WTC11 (cell line): Measurements from ENCODE around the gene ATP2B2. TPM values are rescaled to one million over a fixed set of nuclear protein-coding genes. Genes with fewer than 3 reads are reported as not detected.

Experiments
- ATAC-seq: fragments of 200-7000 bp; cut with Tn5 transposase; 2 replicates; pipeline ENCODE4 v1.10.0; 2021; ENCODE audit warnings: mild to moderate bottlenecking, moderate library complexity
- CTCF ChIA-PET: fragments of 300-600 bp; sonication (Branson Sonifier 250); formaldehyde crosslinking; loops from one replicate; lab custom pipeline; 2021; ENCODE audit warnings: antibody characterized with exemption; lab: Charles Lee
- POLR2A ChIA-PET: fragments of 350-600 bp; sonication (Branson Sonifier 250); formaldehyde crosslinking; loops from one replicate; lab custom pipeline; 2021; ENCODE audit warnings: antibody characterized with exemption; lab: Charles Lee
- DNase-seq: peaks from one replicate; pipeline ENCODE4 v3.0.0; 2021; ENCODE audit warnings: low spot score
- H3K27ac Mint-ChIP-seq: 2 replicates; pipeline ENCODE4 v1.8.0; 2021; ENCODE audit warnings: mixed read lengths
- H3K27me3 Mint-ChIP-seq: 2 replicates; pipeline ENCODE4 v1.8.0; 2021; ENCODE audit warnings: low read depth, mild to moderate bottlenecking, moderate library complexity, mixed read lengths
- H3K36me3 Mint-ChIP-seq: 2 replicates; pipeline ENCODE4 v1.8.0; 2021; ENCODE audit warnings: mixed read lengths
- H3K4me1 Mint-ChIP-seq: 2 replicates; pipeline ENCODE4 v1.8.0; 2022; ENCODE audit warnings: mixed read lengths
- H3K4me3 Mint-ChIP-seq: 2 replicates; pipeline ENCODE4 v1.8.0; 2021; ENCODE audit warnings: mild to moderate bottlenecking, moderate library complexity, mixed read lengths
- H3K9me3 Mint-ChIP-seq: 2 replicates; pipeline ENCODE4 v1.8.0; 2021; ENCODE audit warnings: mixed read lengths
- AFF4 ChIP-seq: sonication (generic); formaldehyde crosslinking; IDR thresholded peaks from 2 replicates; pipeline ENCODE4 v1.8.1; 2023; ENCODE audit warnings: mild to moderate bottlenecking, missing genetic modification reagents, borderline replicate concordance
- ESRRA ChIP-seq: sonication (generic); formaldehyde crosslinking; IDR thresholded peaks from 2 replicates; pipeline ENCODE4 v1.8.1; 2022; ENCODE audit warnings: mild to moderate bottlenecking, missing genetic modification reagents, borderline replicate concordance
- HMGA2 ChIP-seq: fragments of 250-450 bp; sonication (Bioruptor Pico); IDR thresholded peaks from 2 replicates; pipeline ENCODE4 v1.4.0; 2021; ENCODE audit warnings: mild to moderate bottlenecking, moderate library complexity
- JAZF1 ChIP-seq: fragments of 250-450 bp; sonication (Bioruptor Pico); IDR thresholded peaks from 2 replicates; pipeline ENCODE4 v1.9.0; 2021; ENCODE audit warnings: moderate library complexity, mild to moderate bottlenecking, inconsistent platforms
- MLX ChIP-seq: sonication (generic); formaldehyde crosslinking; IDR thresholded peaks from 2 replicates; pipeline ENCODE4 v1.8.1; 2023; ENCODE audit warnings: mild to moderate bottlenecking, missing genetic modification reagents, moderate library complexity
- MYBL2 ChIP-seq: sonication (generic); formaldehyde crosslinking; IDR thresholded peaks from 2 replicates; pipeline ENCODE4 v1.8.1; 2023; ENCODE audit warnings: mild to moderate bottlenecking, moderate library complexity, missing genetic modification reagents
- NR1H2 ChIP-seq: sonication (generic); formaldehyde crosslinking; IDR thresholded peaks from 2 replicates; pipeline ENCODE4 v1.9.0; 2021; ENCODE audit warnings: mild to moderate bottlenecking, moderate library complexity, missing genetic modification reagents
- OVOL2 ChIP-seq: fragments of 250-450 bp; sonication (Bioruptor Pico); IDR thresholded peaks from 2 replicates; pipeline ENCODE4 v1.9.0; 2021; ENCODE audit warnings: mild to moderate bottlenecking, borderline replicate concordance
- SOX15 ChIP-seq: fragments of 250-450 bp; sonication (Bioruptor Pico); IDR thresholded peaks from 2 replicates; pipeline ENCODE4 v1.9.0; 2021; ENCODE audit warnings: mild to moderate bottlenecking
- ZNF512 ChIP-seq: sonication (generic); formaldehyde crosslinking; IDR thresholded peaks from 2 replicates; pipeline ENCODE4 v1.8.1; 2022; ENCODE audit warnings: missing genetic modification reagents, borderline replicate concordance
- total RNA-seq: library from RNA; stranded (reverse); gene quantifications from 3 replicates; pipeline ENCODE4 v1.2.3, GENCODE V29; 2021

Gene ATP2B2
- total RNA-seq, 1 experiment from 2014 or later: 0.48 TPM

GRCh38 chr3:10533737-10534023 is 28.3 kb upstream of the ATP2B2 start (continued):
- TF ChIP-seq AFF4 (CRISPR knock-in tag): no peak
- TF ChIP-seq NR1H2 (CRISPR knock-in tag): no peak

- no peaks in the 10 kb centered on the region for H3K36me3 Mint-ChIP-seq
- H3K9me3 Mint-ChIP-seq: no peaks in the 10 kb centered on the region
- H3K4me3 Mint-ChIP-seq: no peak overlapping the region
- POLR2A ChIA-PET: no interaction called here
- CTCF ChIA-PET: no interaction called here
- H3K27me3 Mint-ChIP-seq: peaks cover 3% of the 10 kb centered on the region; the same call in 1 of the 2 replicates
- ATAC-seq: no peak
- no peak for DNase-seq
- no peak overlapping the region for H3K27ac Mint-ChIP-seq
- no peaks in the 10 kb centered on the region for H3K4me1 Mint-ChIP-seq
- no peak for TF ChIP-seq MYBL2
- TF ChIP-seq AFF4 (CRISPR knock-in tag): no peak
- no peak for TF ChIP-seq JAZF1 (CRISPR knock-in tag)
- no peak for TF ChIP-seq MLX (CRISPR knock-in tag)
- TF ChIP-seq SOX15 (CRISPR knock-in tag): no peak
- no peak for TF ChIP-seq HMGA2 (CRISPR knock-in tag)
- no peak for TF ChIP-seq ESRRA
- TF ChIP-seq ZNF512 (CRISPR knock-in tag): no peak
- TF ChIP-seq, all 79 proteins: peak for 0
These were observed 27.8 kb upstream of the ATP2B2 start for GRCh38 chr3:10532939-10533736.

- Mint-ChIP-seq H3K9me3 (no peaks in the 10 kb centered on the region), H3K4me3 (no peak overlapping the region), H3K27me3 (no peaks in the 10 kb centered on the region), H3K4me1 (no peaks in the 10 kb centered on the region), H3K27ac (no peak overlapping the region), H3K36me3 (no peaks in the 10 kb centered on the region)
- CTCF ChIA-PET: no interaction called here
- TF ChIP-seq OVOL2 (CRISPR knock-in tag): no peak
- POLR2A ChIA-PET: no interaction called here
- ATAC-seq (no peak), DNase-seq (no peak)
These were observed 25.6 kb upstream of the ATP2B2 start for GRCh38 chr3:10531031-10531430.
